ENCODE data around the gene ICE2. TPM values are rescaled to one million over a fixed set of nuclear protein-coding genes. Genes with fewer than 3 reads are reported as not detected.

Gene ICE2
- total RNA-seq, 2 experiments from 2014 or later = 66.0 to 71.3 TPM

DNA sequence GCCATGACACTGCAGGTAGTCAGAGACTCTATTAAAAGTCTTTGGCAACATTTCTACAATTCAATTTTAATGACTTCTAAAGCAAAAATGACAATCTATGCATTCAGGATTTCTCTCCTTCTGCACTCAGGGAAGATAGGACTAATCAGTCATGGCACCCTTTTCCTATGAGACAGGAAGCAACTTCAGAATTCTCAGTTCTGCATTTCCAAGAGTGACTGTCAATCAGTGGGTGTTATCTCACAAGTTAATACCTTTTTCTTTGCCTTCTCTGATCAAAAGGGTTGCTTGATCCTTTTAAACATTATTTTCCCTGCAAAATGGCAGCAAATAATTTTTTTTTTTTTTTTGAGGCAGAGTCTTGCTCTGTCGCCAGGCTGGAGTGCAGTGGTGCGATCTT, 7.8 kb upstream of the ICE2 start:
- ChIA-PET POLR2A (no interaction called here), CTCF (interaction anchor here (1.3 kb wide), 1 partner anchor 127 kb away, joined by 4 read pairs; no protein-coding TSS in a partner anchor)
- Mint-ChIP-seq H3K27me3 (no peaks in the 10 kb centered on the region), H3K36me3 (no peaks in the 10 kb centered on the region), H3K4me3 (no peak overlapping the region), H3K4me1 (ENCODE audit: low read depth) (peaks cover 17% of the 10 kb centered on the region), H3K9me3 (no peaks in the 10 kb centered on the region), H3K27ac (no peak overlapping the region)
- no peak for DNase-seq
- intact Hi-C loops (cut with micrococcal nuclease) = no loop called here

DNA sequence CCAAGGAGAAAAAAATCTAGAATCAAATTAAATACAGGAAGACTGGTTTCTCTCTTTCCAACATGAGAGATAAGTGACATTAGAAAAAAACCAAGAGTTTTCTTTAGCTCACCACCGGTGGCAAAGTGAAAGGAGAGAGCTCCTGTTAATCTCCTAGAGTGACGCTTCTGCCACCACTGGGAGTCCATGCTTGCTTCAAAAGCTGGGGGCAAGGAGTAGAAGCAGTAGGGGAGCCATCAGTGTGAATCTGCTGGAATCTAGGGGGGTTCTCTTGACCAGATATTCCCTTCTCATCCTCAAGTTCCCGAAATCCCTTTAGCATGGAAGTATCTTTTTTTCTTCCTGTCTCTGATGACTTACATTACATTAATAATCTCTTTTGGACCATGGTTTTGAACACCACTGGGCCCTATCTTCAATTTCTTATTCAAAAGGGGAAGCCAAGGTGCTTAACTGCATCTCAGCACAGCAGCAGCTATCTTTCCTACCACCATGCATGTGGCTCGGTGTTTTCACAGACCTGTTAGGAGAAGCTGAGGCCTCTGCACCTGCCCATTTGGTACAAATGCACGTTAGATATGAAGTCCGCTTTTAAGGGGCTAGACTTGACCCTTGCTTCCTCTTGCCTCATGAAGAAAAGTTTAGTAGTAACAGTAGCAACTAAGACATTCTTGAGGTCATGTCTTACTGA, 6.6 kb upstream of the ICE2 start:
- H3K4me1 Mint-ChIP-seq (ENCODE audit: low read depth) = peaks cover 24% of the 10 kb centered on the region
- no peaks in the 10 kb centered on the region for H3K36me3 Mint-ChIP-seq
- no peak overlapping the region for H3K27ac Mint-ChIP-seq
- no peak for DNase-seq
- ChIA-PET POLR2A (no interaction called here), CTCF (interaction anchor here (1.3 kb wide), 1 partner anchor 126 kb away, joined by 4 read pairs; no protein-coding TSS in a partner anchor)
- H3K4me3 Mint-ChIP-seq = no peak overlapping the region
- H3K9me3 Mint-ChIP-seq = no peaks in the 10 kb centered on the region
- no peaks in the 10 kb centered on the region for H3K27me3 Mint-ChIP-seq
- intact Hi-C loops (cut with micrococcal nuclease) = no loop called here

DNA sequence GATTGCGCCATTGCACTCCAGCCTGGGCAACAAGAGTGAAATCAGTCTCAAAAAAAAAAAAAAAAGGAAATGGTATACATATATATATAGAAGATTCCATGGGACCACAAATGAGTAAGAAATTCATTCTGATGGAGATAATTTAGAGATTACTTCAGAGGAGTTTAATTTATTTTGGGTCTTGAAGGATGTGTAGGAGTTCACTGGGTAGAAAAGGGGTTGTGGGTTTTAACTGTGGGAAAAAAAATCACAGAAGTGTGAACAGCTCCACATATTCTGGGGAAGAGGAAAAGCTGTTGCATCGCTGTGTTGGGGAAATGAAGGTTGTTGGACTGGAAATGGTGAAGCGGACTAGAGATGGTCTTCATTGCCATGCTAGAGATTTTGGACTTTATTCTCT, 4.1 kb upstream of the ICE2 start:
- POLR2A ChIA-PET = interaction anchor here (1.2 kb wide), 1 partner anchor 11 kb away, joined by 4 read pairs; no protein-coding TSS in a partner anchor
- H3K27ac Mint-ChIP-seq = no peak overlapping the region

GRCh38 chr15:60480888-60481287, 1.9 kb upstream of the ICE2 start:
- ChIA-PET CTCF (interaction anchor here (0.8 to 1.0 kb wide), 2 partner anchors 27 to 40 kb away, joined by 3 to 5 read pairs; no protein-coding TSS in a partner anchor), POLR2A (no interaction called here)
- DNase-seq = no peak
- Mint-ChIP-seq H3K4me3 (no peak overlapping the region), H3K36me3 (peaks cover 9% of the 10 kb centered on the region), H3K27me3 (no peaks in the 10 kb centered on the region), H3K9me3 (no peaks in the 10 kb centered on the region), H3K27ac (no peak overlapping the region), H3K4me1 (ENCODE audit: low read depth) (peaks cover 54% of the 10 kb centered on the region)
- intact Hi-C loops (cut with micrococcal nuclease) = no loop called here

More for the DNA sequence above, 4.1 kb upstream of the ICE2 start:
- H3K36me3 Mint-ChIP-seq = peaks cover 5% of the 10 kb centered on the region
- CTCF ChIA-PET = no interaction called here
- no peaks in the 10 kb centered on the region for H3K9me3 Mint-ChIP-seq
- intact Hi-C loops (cut with micrococcal nuclease) = no loop called here
- no peak overlapping the region for H3K4me3 Mint-ChIP-seq
- peaks cover 36% of the 10 kb centered on the region for H3K4me1 Mint-ChIP-seq (ENCODE audit: low read depth)
- DNase-seq = no peak
- H3K27me3 Mint-ChIP-seq = no peaks in the 10 kb centered on the region

GRCh38 chr15:60480149-60480548, 1.2 kb upstream of the ICE2 start:
- Mint-ChIP-seq H3K9me3 (no peaks in the 10 kb centered on the region), H3K4me1 (ENCODE audit: low read depth) (peaks cover 52% of the 10 kb centered on the region), H3K27me3 (no peaks in the 10 kb centered on the region), H3K27ac (peak overlapping the region; percentile 98), H3K4me3 (peak overlapping the region; percentile 99), H3K36me3 (peaks cover 9% of the 10 kb centered on the region)
- no peak for DNase-seq
- ChIA-PET CTCF (interaction anchor here (0.7 to 1.4 kb wide), 9 partner anchors 28 to 566 kb away, joined by 3 to 8 read pairs (median 4); no protein-coding TSS in a partner anchor), POLR2A (no interaction called here)
- intact Hi-C loops (cut with micrococcal nuclease) = no loop called here

- H3K4me1 Mint-ChIP-seq (ENCODE audit: low read depth) = peaks cover 54% of the 10 kb centered on the region
- no peak for DNase-seq
- POLR2A ChIA-PET = interaction anchor here (0.6 kb wide), 2 partner anchors 80 to 81 kb away, joined by 3 read pairs; partner anchors contain the start of gene ANXA2
- no peaks in the 10 kb centered on the region for H3K27me3 Mint-ChIP-seq
- H3K9me3 Mint-ChIP-seq = no peaks in the 10 kb centered on the region
- peaks cover 15% of the 10 kb centered on the region for H3K36me3 Mint-ChIP-seq
- CTCF ChIA-PET = interaction anchor here (0.6 to 1.4 kb wide), 9 partner anchors 28 to 562 kb away, joined by 3 to 8 read pairs (median 3); no protein-coding TSS in a partner anchor
- H3K4me3 Mint-ChIP-seq = peak overlapping the region; percentile 99
- intact Hi-C loops (cut with micrococcal nuclease) = loop anchor here (1.0 to 10.0 kb wide), 8 partner anchors 29 to 575 kb away; no protein-coding TSS in a partner anchor
- peak overlapping the region; percentile 98 for H3K27ac Mint-ChIP-seq
Measured at GRCh38 chr15:60479361-60480110, 594 bp upstream of the ICE2 start.

GRCh38 chr15:60477916-60478565, 901 bp downstream of the ICE2 start:
- H3K27me3 Mint-ChIP-seq = no peaks in the 10 kb centered on the region
- peaks cover 17% of the 10 kb centered on the region for H3K36me3 Mint-ChIP-seq
- H3K9me3 Mint-ChIP-seq = no peaks in the 10 kb centered on the region
- ChIA-PET POLR2A (interaction anchor here (0.7 to 1.1 kb wide), 3 partner anchors 30 to 80 kb away, joined by 3 to 5 read pairs (median 4); partner anchors contain the start of gene ANXA2), CTCF (interaction anchor here (1.0 kb wide), 3 partner anchors 29 to 119 kb away, joined by 3 read pairs; no protein-coding TSS in a partner anchor)
- no peak for DNase-seq
- H3K4me1 Mint-ChIP-seq (ENCODE audit: low read depth) = peaks cover 49% of the 10 kb centered on the region
- intact Hi-C loops (cut with micrococcal nuclease) = loop anchor here (2.0 to 10.0 kb wide), 4 partner anchors 71 to 577 kb away; no protein-coding TSS in a partner anchor
- peak overlapping the region; percentile 99 for H3K4me3 Mint-ChIP-seq
- H3K27ac Mint-ChIP-seq = peak overlapping the region; percentile 98

GRCh38 chr15:60477164-60477563, 1.8 kb downstream of the ICE2 start:
- Mint-ChIP-seq H3K36me3 (peaks cover 21% of the 10 kb centered on the region), H3K27me3 (no peaks in the 10 kb centered on the region), H3K4me1 (ENCODE audit: low read depth) (peaks cover 49% of the 10 kb centered on the region), H3K4me3 (no peak overlapping the region), H3K27ac (no peak overlapping the region), H3K9me3 (no peaks in the 10 kb centered on the region)
- intact Hi-C loops (cut with micrococcal nuclease) = loop anchor here (5.0 to 10.0 kb wide), 2 partner anchors 560 to 578 kb away; no protein-coding TSS in a partner anchor
- ChIA-PET POLR2A (interaction anchor here (1.1 kb wide), 1 partner anchor 79 kb away, joined by 5 read pairs; the partner anchor contains the start of gene ANXA2), CTCF (interaction anchor here (1.2 kb wide), 1 partner anchor 440 kb away, joined by 3 read pairs; no protein-coding TSS in a partner anchor)
- no peak for DNase-seq

- peaks cover 47% of the 10 kb centered on the region for H3K4me1 Mint-ChIP-seq (ENCODE audit: low read depth)
Measured at GRCh38 chr15:60476713-60477112, 2.2 kb downstream of the ICE2 start.

DNA sequence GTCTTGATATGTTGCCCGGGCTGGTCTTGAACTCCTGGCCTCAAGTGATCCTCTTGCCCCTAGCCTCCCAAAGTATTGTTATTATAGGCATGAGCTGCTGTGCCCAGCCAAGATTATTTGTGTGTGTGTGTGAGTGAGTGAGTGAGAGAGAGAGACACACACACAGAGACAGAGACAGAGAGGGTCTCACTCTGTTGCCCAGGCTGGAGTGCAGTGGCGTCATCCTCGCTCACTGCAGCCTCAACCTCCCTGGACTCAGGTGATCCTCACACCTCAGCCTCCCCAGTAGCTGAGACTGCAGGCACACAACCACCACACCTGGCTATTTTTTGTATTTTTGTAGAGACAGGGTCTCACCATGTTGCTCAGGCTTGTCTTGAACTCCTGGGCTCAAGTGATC, 5.8 kb downstream of the ICE2 start:
- intact Hi-C loops (cut with micrococcal nuclease) = loop anchor here (10.0 kb wide), 1 partner anchor 582 kb away; no protein-coding TSS in a partner anchor
- CTCF ChIA-PET = no interaction called here
- H3K27ac Mint-ChIP-seq = no peak overlapping the region

More at GRCh38 chr15:60476713-60477112, 2.2 kb downstream of the ICE2 start:
- intact Hi-C loops (cut with micrococcal nuclease) = loop anchor here (5.0 to 10.0 kb wide), 2 partner anchors 559 to 578 kb away; no protein-coding TSS in a partner anchor
- ChIA-PET CTCF (interaction anchor here (1.2 kb wide), 1 partner anchor 440 kb away, joined by 3 read pairs; no protein-coding TSS in a partner anchor), POLR2A (interaction anchor here (0.6 kb wide), 1 partner anchor 39 kb away, joined by 3 read pairs; no protein-coding TSS in a partner anchor)
- no peak overlapping the region for H3K4me3 Mint-ChIP-seq
- no peaks in the 10 kb centered on the region for H3K27me3 Mint-ChIP-seq
- H3K27ac Mint-ChIP-seq = no peak overlapping the region
- H3K36me3 Mint-ChIP-seq = peaks cover 21% of the 10 kb centered on the region
- no peak for DNase-seq
- no peaks in the 10 kb centered on the region for H3K9me3 Mint-ChIP-seq

DNA sequence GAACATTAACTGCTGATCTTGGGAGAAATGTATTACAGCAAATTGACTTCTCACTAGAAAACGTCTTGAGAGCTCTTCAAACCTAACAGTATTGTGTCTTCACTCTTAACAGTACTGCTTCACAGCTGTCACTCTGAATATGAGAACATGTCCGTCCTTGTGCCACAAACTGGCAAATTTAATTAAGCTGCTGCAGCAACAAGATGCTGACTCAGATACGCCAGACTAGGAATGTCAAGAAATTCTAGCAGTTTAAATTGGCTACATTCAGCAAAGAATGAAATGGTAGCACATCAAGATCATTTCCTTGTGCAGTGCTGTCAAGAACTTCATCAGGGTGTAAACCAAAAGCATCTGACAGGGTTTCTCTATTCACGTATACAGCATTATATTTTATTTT, 7.6 kb downstream of the ICE2 start:
- Mint-ChIP-seq H3K27ac (no peak overlapping the region), H3K4me1 (ENCODE audit: low read depth) (peaks cover 21% of the 10 kb centered on the region), H3K9me3 (no peaks in the 10 kb centered on the region), H3K27me3 (no peaks in the 10 kb centered on the region), H3K36me3 (peaks cover 34% of the 10 kb centered on the region), H3K4me3 (no peak overlapping the region)
- CTCF ChIA-PET = interaction anchor here (0.6 to 1.6 kb wide), 5 partner anchors 31 to 1097 kb away, joined by 3 to 5 read pairs (median 3); no protein-coding TSS in a partner anchor
- POLR2A ChIA-PET = no interaction called here
- intact Hi-C loops (cut with micrococcal nuclease) = loop anchor here (10.0 kb wide), 1 partner anchor 583 kb away; no protein-coding TSS in a partner anchor
- DNase-seq = no peak

More for the DNA sequence above, 5.8 kb downstream of the ICE2 start:
- Mint-ChIP-seq H3K36me3 (peaks cover 33% of the 10 kb centered on the region), H3K4me1 (ENCODE audit: low read depth) (peaks cover 37% of the 10 kb centered on the region), H3K9me3 (no peaks in the 10 kb centered on the region), H3K4me3 (no peak overlapping the region), H3K27me3 (no peaks in the 10 kb centered on the region)
- DNase-seq = no peak
- POLR2A ChIA-PET = no interaction called here

Measured in activated CD4-positive, alpha-beta memory T cell treated with anti-CD3 and anti-CD28 coated beads for 36 hours (primary cell).